Measurements from ENCODE around the gene AP1B1.

- TF ChIP-seq, protein P1, sequence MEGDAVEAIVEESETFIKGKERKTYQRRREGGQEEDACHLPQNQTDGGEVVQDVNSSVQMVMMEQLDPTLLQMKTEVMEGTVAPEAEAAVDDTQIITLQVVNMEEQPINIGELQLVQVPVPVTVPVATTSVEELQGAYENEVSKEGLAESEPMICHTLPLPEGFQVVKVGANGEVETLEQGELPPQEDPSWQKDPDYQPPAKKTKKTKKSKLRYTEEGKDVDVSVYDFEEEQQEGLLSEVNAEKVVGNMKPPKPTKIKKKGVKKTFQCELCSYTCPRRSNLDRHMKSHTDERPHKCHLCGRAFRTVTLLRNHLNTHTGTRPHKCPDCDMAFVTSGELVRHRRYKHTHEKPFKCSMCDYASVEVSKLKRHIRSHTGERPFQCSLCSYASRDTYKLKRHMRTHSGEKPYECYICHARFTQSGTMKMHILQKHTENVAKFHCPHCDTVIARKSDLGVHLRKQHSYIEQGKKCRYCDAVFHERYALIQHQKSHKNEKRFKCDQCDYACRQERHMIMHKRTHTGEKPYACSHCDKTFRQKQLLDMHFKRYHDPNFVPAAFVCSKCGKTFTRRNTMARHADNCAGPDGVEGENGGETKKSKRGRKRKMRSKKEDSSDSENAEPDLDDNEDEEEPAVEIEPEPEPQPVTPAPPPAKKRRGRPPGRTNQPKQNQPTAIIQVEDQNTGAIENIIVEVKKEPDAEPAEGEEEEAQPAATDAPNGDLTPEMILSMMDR (IDR thresholded peaks at IDR 0.05): no peak
- TF ChIP-seq POLR2A (IDR thresholded peaks at IDR 0.05) (no peak), POLR2AphosphoS5 (IDR thresholded peaks at IDR 0.05) (no peak), EP300 (IDR thresholded peaks at IDR 0.05) (no peak)
These were observed 3.2 kb upstream of the AP1B1 start for GRCh38 chr22:29391546-29391945.
